Neuronal stem cell (in vitro differentiated cells): Measurements from ENCODE around the gene ARRDC2.

Source experiments
- DNase-seq: peaks from one replicate; pipeline ENCODE4 v3.0.0-alpha.2; 2013; ENCODE audit warnings: low spot score
- H2AFZ ChIP-seq: one replicate; pipeline ENCODE4 v1.6.1; 2013; ENCODE audit warnings: mild to moderate bottlenecking, low read length, inconsistent platforms
- H2AK5ac ChIP-seq: 2 replicates; pipeline ENCODE4 v1.6.1; 2013; ENCODE audit warnings: low read depth, mild to moderate bottlenecking, inconsistent platforms, low read length, moderate library complexity, mixed read lengths
- H2BK120ac ChIP-seq: 2 replicates; pipeline ENCODE4 v1.6.1; 2013; ENCODE audit warnings: low read depth, mild to moderate bottlenecking, inconsistent platforms, low read length, moderate library complexity, mixed read lengths
- H2BK12ac ChIP-seq: one replicate; pipeline ENCODE4 v1.6.1; 2013; ENCODE audit warnings: low read length, inconsistent platforms
- H2BK15ac ChIP-seq: 2 replicates; pipeline ENCODE4 v1.6.1; 2013; ENCODE audit warnings: mild to moderate bottlenecking, low read length, inconsistent platforms, mixed read lengths
- H2BK5ac ChIP-seq: one replicate; pipeline ENCODE4 v1.6.1; 2013; ENCODE audit warnings: inconsistent platforms, mild to moderate bottlenecking, low read length, moderate library complexity
- H3K14ac ChIP-seq: one replicate; pipeline ENCODE4 v1.6.1; 2013; ENCODE audit warnings: low read length, inconsistent platforms
- H3K18ac ChIP-seq: 2 replicates; pipeline ENCODE4 v1.6.1; 2013; ENCODE audit warnings: low read length, inconsistent platforms
- H3K23ac ChIP-seq: 2 replicates; pipeline ENCODE4 v1.6.1; 2013; ENCODE audit warnings: low read depth, mild to moderate bottlenecking, mixed read lengths, low read length, inconsistent platforms; ENCODE audit not compliant: poor library complexity
- H3K27ac ChIP-seq: replicated peaks from 3 replicates; pipeline ENCODE4 v1.5.1; 2013; ENCODE audit warnings: low read length, inconsistent platforms
- H3K27me3 ChIP-seq, 3 experiments: 2 replicates each; pipeline ENCODE4 v1.6.1; 2013; ENCODE audit warnings: low read length in 3 of 3, mild to moderate bottlenecking in 2 of 3, inconsistent platforms in 1 of 3, low read depth in 1 of 3, mixed read lengths in 1 of 3, moderate library complexity in 1 of 3; ENCODE audit not compliant: control insufficient read depth in 3 of 3, insufficient read depth in 3 of 3
- H3K36me3 ChIP-seq, 2 donors: replicated peaks in 1 of 2; 2 replicates each; pipeline ENCODE4 v1.6.1; 2013; ENCODE audit warnings: low read length in 2 of 2; ENCODE audit not compliant: control insufficient read depth in 2 of 2, insufficient read depth in 2 of 2
- H3K4ac ChIP-seq: 2 replicates; pipeline ENCODE4 v1.6.1; 2013; ENCODE audit warnings: inconsistent platforms, mild to moderate bottlenecking, low read length, moderate library complexity
- H3K4me1 ChIP-seq, 2 donors: 1 replicate in 1 of 2; 2 replicates in 1 of 2; pipeline ENCODE4 v1.6.1; 2013; ENCODE audit warnings: low read length in 2 of 2, low read depth in 1 of 2; ENCODE audit not compliant: control insufficient read depth in 2 of 2, insufficient read depth in 1 of 2
- H3K4me2 ChIP-seq: one replicate; pipeline ENCODE4 v1.6.1; 2013; ENCODE audit warnings: mild to moderate bottlenecking, low read length, inconsistent platforms; ENCODE audit not compliant: insufficient read depth, poor library complexity, severe bottlenecking
- H3K4me3 ChIP-seq, 2 donors: 2 replicates each; pipeline ENCODE4 v1.5.1; 2013; ENCODE audit warnings: low read length in 2 of 2, mild to moderate bottlenecking in 2 of 2, inconsistent platforms in 1 of 2, moderate library complexity in 1 of 2
- H3K79me1 ChIP-seq: one replicate; pipeline ENCODE4 v1.6.1; 2013; ENCODE audit warnings: low read depth, mild to moderate bottlenecking, inconsistent platforms, low read length, moderate library complexity
- H3K9ac ChIP-seq: one replicate; pipeline ENCODE4 v1.6.1; 2013; ENCODE audit warnings: mild to moderate bottlenecking, low read depth, low read length, inconsistent platforms; ENCODE audit not compliant: poor library complexity
- H3K9me3 ChIP-seq, 2 donors: replicated peaks in 1 of 2; 2 replicates each; pipeline versions ENCODE3 to v1.6.1; 2013; ENCODE audit warnings: low read length in 2 of 2, mild to moderate bottlenecking in 2 of 2, inconsistent platforms in 1 of 2, low read depth in 1 of 2, mixed read lengths in 1 of 2, moderate library complexity in 1 of 2; ENCODE audit not compliant: control insufficient read depth in 2 of 2, insufficient read depth in 1 of 2
- H4K8ac ChIP-seq: one replicate; pipeline ENCODE4 v1.6.1; 2013; ENCODE audit warnings: low read depth, mild to moderate bottlenecking, inconsistent platforms, low read length, moderate library complexity
- H4K91ac ChIP-seq: one replicate; pipeline ENCODE4 v1.6.1; 2013; ENCODE audit warnings: low read length, low read depth, mild to moderate bottlenecking, inconsistent platforms; ENCODE audit not compliant: poor library complexity
- WGBS, 2 donors: extraction: QIAGEN DNeasy Blood & Tissue Kit; methylation state at CpG; one replicate each; pipeline ENCODE4 v1.1.7; 2013; ENCODE audit warnings: missing lambda C conversion rate in 2 of 2, mixed read lengths in 1 of 2; ENCODE audit not compliant: insufficient read length in 2 of 2, insufficient replicate concordance in 1 of 2; ENCODE audit errors: extremely low coverage in 2 of 2; 5-methylcytosine and 5-hydroxymethylcytosine counted together

ARRDC2 gene

GRCh38 chr19:17975032-17975431, 32.9 kb upstream of the ARRDC2 start:
- H2BK12ac ChIP-seq = no peak overlapping the region

DNA sequence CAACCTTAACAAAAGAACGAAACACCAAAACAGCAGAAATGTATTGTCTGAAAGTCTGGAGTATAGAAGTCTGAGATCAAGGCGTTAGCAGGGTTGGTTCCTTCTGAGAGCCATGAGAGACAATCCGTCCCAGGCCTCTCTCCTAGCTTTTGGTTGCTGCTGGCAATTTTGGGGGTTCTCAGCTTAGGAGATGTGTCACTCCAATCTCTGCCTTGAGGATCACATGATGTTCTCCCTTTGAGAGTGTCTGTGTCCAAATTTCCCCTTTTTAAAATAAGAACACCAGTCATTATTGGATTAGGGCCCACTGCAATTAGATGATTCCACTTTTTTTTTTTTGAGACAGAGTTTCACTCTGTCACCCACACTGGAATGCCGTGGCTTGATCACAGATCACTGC, 30.9 kb upstream of the ARRDC2 start:
- Histone ChIP-seq H3K23ac (no peak overlapping the region), H2BK15ac (no peak overlapping the region), H3K18ac (no peak overlapping the region), H3K79me1 (no peaks in the 10 kb centered on the region), H3K27me3 (no peaks in the 10 kb centered on the region), H3K4ac (no peak overlapping the region), H3K4me3 (no peak overlapping the region), H3K27ac (no peak overlapping the region), H4K91ac (no peak overlapping the region), H3K14ac (no peak overlapping the region), H3K36me3 (peaks cover 0 to 9% of the 10 kb centered on the region in 2 donors), H2BK5ac (no peak overlapping the region), H3K4me1 (no peaks in the 10 kb centered on the region), H3K9me3 (no peaks in the 10 kb centered on the region), H4K8ac (no peak overlapping the region), H2AK5ac (no peak overlapping the region), H2BK12ac (no peak overlapping the region), H3K4me2 (no peak overlapping the region), H2BK120ac (no peak overlapping the region), H3K9ac (no peak overlapping the region), H2AFZ (no peak overlapping the region)
- WGBS, 2 donors = no CpG with 5 or more reads among the region's 4 CpGs
- DNase-seq = no peak

More at GRCh38 chr19:17975032-17975431, 32.9 kb upstream of the ARRDC2 start:
- H3K4me1 ChIP-seq = no peaks in the 10 kb centered on the region
- H3K27me3 ChIP-seq = no peaks in the 10 kb centered on the region
- no peak overlapping the region for H3K9ac ChIP-seq
- H3K36me3 ChIP-seq = peaks cover 0 to 9% of the 10 kb centered on the region in 2 donors
- no peaks in the 10 kb centered on the region for H3K9me3 ChIP-seq
- H3K14ac ChIP-seq = no peak overlapping the region
- no peak overlapping the region for H3K4me2 ChIP-seq
- H4K8ac ChIP-seq = no peak overlapping the region
- DNase-seq = no peak
- no peak overlapping the region for H2AFZ ChIP-seq
- H3K4ac ChIP-seq = no peak overlapping the region
- H4K91ac ChIP-seq = no peak overlapping the region
- H3K4me3 ChIP-seq = no peak overlapping the region
- WGBS, 2 donors = no CpG with 5 or more reads among the region's 8 CpGs
- no peak overlapping the region for H2BK120ac ChIP-seq
- no peaks in the 10 kb centered on the region for H3K79me1 ChIP-seq
- H3K27ac ChIP-seq = no peak overlapping the region
- H2BK15ac ChIP-seq = no peak overlapping the region
- no peak overlapping the region for H2BK5ac ChIP-seq
- no peak overlapping the region for H3K23ac ChIP-seq
- no peak overlapping the region for H3K18ac ChIP-seq
- H2AK5ac ChIP-seq = no peak overlapping the region

DNA sequence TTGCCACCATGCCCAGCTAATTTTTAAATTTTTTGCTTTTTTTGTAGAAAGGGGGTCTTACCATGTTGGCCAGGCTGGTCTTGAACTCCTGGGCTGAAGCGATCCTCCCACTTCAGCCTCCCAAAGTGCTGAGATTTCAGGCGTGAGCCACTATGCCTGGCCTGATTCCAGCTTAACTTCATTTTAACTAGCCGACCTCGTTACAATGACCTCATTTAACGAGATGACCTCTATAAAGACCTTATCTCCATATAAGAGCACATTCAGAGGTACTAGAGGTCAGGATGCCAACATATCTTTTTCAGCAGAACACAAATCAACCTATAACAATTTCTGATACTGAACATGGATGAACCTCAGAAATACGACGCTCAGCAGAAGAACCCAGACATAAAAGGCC, 30.5 kb upstream of the ARRDC2 start:
- Histone ChIP-seq H3K79me1 (no peaks in the 10 kb centered on the region), H2BK120ac (no peak overlapping the region), H4K91ac (no peak overlapping the region), H3K9ac (no peak overlapping the region), H3K4ac (no peak overlapping the region), H2AFZ (no peak overlapping the region), H2BK12ac (no peak overlapping the region), H3K4me3 (no peak overlapping the region), H3K9me3 (no peaks in the 10 kb centered on the region), H2BK15ac (no peak overlapping the region), H2AK5ac (no peak overlapping the region), H3K18ac (no peak overlapping the region), H3K36me3 (peaks cover 0 to 9% of the 10 kb centered on the region in 2 donors), H3K27ac (no peak overlapping the region), H3K23ac (no peak overlapping the region), H2BK5ac (no peak overlapping the region), H4K8ac (no peak overlapping the region), H3K4me1 (no peaks in the 10 kb centered on the region), H3K4me2 (no peak overlapping the region), H3K27me3 (no peaks in the 10 kb centered on the region), H3K14ac (no peak overlapping the region)
- no CpG with 5 or more reads among the region's 7 CpGs for WGBS, 2 donors
- DNase-seq = no peak

GRCh38 chr19:17981611-17982010, 26.4 kb upstream of the ARRDC2 start:
- Histone ChIP-seq H2AFZ (no peak overlapping the region), H2BK12ac (peak overlapping the region; percentile 84), H3K4me2 (no peak overlapping the region), H2BK5ac (no peak overlapping the region), H4K8ac (no peak overlapping the region), H3K23ac (peak overlapping the region; percentile 50), H3K18ac (no peak overlapping the region), H2BK120ac (no peak overlapping the region), H3K27ac (no peak overlapping the region), H3K36me3 (no peaks in the 10 kb centered on the region), H2AK5ac (no peak overlapping the region), H3K4me3 (no peak overlapping the region), H3K9me3 (no peaks in the 10 kb centered on the region), H2BK15ac (no peak overlapping the region), H4K91ac (peak overlapping the region; percentile 72), H3K79me1 (no peaks in the 10 kb centered on the region), H3K27me3 (no peaks in the 10 kb centered on the region), H3K14ac (peak overlapping the region; percentile 71), H3K4me1 (no peaks in the 10 kb centered on the region), H3K4ac (peak overlapping the region; percentile 66), H3K9ac (no peak overlapping the region)
- no CpG with 5 or more reads among the region's 38 CpGs for WGBS, 2 donors
- DNase-seq = no peak
